Measurements from ENCODE around the gene CTNND2.

CTNND2 gene, protein sequence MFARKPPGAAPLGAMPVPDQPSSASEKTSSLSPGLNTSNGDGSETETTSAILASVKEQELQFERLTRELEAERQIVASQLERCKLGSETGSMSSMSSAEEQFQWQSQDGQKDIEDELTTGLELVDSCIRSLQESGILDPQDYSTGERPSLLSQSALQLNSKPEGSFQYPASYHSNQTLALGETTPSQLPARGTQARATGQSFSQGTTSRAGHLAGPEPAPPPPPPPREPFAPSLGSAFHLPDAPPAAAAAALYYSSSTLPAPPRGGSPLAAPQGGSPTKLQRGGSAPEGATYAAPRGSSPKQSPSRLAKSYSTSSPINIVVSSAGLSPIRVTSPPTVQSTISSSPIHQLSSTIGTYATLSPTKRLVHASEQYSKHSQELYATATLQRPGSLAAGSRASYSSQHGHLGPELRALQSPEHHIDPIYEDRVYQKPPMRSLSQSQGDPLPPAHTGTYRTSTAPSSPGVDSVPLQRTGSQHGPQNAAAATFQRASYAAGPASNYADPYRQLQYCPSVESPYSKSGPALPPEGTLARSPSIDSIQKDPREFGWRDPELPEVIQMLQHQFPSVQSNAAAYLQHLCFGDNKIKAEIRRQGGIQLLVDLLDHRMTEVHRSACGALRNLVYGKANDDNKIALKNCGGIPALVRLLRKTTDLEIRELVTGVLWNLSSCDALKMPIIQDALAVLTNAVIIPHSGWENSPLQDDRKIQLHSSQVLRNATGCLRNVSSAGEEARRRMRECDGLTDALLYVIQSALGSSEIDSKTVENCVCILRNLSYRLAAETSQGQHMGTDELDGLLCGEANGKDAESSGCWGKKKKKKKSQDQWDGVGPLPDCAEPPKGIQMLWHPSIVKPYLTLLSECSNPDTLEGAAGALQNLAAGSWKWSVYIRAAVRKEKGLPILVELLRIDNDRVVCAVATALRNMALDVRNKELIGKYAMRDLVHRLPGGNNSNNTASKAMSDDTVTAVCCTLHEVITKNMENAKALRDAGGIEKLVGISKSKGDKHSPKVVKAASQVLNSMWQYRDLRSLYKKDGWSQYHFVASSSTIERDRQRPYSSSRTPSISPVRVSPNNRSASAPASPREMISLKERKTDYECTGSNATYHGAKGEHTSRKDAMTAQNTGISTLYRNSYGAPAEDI (N-terminal part only)

DNA sequence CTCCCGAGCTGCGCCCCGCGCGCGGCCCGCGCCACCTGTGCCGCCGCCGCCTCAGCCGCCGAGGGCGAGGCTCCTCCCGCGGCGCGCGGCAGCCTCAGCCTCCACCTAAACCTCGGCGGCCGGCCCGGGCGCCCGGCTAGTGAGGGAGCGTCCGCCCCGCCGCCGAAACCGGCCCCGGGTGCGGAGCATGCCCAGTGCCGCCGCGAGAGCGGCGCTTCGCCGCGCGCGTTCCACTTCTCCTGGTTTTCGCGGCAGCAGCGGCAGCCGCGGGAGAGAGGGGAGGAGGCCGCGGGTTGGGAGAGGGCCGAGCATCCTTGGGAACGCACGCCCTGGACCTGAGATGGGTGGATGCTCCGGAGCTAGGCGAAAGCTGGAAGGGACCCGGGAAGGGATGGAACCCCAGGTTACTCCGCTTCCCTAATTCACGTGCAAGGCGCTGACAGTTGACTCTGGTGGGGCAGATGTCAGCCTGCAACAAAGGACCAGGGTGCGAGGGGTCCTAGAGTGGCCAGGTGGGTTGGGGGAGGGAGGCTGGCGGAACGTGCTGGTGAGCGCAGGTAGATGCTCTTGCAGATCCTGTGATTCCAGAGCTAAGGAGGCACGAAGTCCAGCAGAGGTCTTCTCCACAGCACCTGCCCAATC is at the start of gene CTNND2:
Gene CTNND2, minus strand, starts transcription at position 182 of the 642 bp plus-strand sequence. CDS start 593 bp downstream, outside the sequence.
- DNase-seq (ENCODE audit: low spot score) = peak; percentile 54

DNA sequence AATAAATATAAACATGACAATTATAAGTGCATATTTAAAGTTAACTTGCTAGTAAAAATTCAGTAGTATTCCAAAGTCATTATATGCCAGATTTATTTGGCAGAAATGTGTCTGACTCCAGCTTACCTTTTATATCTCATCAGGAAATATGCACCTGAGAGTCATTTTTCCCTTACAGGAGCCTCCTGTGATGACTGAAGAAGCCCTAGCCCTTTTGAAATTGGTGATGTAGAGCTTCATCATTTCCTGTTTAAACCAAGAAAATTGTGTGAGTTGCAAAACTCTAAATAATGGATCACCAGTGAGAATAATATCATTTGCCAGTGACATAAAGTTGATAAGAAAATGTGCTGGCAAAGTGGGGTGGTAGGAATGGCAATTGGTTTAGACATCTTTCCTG is 42.1 kb upstream of the CTNND2 start:
- DNase-seq (ENCODE audit: low spot score) = no peak

- no peak for DNase-seq (ENCODE audit: low spot score)
Measured at GRCh38 chr5:11941566-11941965, 37.3 kb upstream of the CTNND2 start.

DNA sequence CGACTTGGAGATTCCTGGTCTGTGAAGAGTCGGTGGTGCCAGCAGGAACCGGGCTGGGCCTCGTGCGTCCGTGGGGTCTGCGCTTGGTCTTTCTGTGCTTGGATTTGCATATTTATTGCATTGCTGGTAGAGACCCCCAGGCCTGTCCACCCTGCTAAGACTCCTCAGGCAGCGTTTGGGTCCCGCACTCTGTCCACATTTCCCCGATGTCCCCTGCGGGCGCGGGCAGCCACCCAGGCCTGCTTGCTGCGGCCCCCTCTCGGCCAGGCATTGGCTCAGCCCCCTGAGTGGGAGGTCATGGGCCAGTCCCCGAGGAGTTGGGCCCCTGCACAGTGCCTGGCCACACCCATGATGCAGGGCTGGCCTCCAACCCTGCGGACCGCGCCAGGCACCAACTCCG is 27.4 kb upstream of the CTNND2 start:
- no peak for DNase-seq (ENCODE audit: low spot score)

- DNase-seq (ENCODE audit: low spot score) = no peak
Measured at GRCh38 chr5:11928909-11929308, 24.7 kb upstream of the CTNND2 start.

GRCh38 chr5:11925701-11926100 is 21.5 kb upstream of the CTNND2 start:
- no peak for DNase-seq (ENCODE audit: low spot score)

- no peak for DNase-seq (ENCODE audit: low spot score)
Measured at GRCh38 chr5:11922394-11922793, 18.1 kb upstream of the CTNND2 start.

DNA sequence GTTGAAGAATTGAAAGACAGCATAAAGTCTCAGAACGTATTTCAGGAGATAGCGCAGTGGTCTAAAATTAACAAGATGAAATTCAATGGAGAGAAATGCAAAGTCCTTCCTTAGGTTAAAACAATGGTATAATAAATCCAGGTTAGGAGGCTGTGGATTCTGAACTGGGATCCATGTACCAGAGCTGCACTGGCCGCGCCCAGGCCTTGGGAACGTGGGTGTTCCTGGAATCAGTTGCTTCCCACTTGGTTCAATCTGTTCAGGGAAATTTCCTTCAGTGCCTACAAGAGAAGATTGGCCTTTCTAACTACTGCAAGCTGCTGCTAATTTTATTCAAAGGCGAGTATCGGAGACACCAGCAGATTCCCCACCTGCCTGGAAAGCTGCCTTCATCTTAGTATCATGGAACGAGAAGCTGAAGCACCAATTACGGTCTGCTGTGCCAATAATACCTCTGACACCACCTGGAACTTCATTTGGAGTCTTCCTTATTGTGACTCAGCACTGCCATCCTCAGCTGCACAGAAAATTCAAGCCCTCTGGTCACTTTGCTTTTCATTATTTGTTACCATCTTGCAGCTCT is 14.3 kb upstream of the CTNND2 start:
- DNase-seq (ENCODE audit: low spot score) = no peak

DNA sequence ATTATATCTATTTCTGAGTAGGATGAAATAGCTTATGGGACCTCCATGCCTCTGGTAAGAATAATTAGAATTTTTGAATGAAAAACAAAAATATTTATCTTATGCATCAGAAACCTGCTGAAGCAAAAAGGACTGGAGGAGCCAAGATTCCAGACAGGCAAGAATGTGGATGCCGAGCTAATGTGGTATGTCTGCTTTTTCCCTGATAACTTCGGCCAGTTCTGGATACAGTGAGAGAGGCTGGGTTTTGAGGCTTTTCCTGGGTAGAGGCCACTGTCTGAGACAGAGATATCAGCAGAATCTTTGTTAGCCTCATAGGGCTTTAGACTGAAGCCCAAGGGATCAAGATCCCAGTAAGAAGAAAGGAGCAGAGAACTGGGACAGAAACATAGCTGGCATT is 5.2 kb upstream of the CTNND2 start:
- no peak for DNase-seq (ENCODE audit: low spot score)

DNA sequence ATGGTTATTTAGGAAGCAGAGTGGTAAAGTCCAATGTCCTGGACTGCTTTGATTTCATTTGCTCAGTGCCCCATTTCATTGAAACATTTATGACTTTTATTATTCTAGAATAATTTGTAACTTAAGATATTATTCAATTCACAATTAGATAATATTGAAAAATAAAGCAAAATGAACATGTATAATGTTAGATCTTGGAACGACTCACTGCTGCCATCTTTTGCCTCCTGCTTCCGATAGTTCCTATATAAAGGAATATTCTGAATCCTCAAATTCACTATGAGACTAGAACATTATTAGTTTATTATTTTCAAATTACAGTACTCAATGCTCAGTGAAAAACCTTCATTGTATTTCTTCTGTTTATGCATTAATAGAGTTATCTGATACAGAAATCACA is 2.3 kb upstream of the CTNND2 start:
- DNase-seq (ENCODE audit: low spot score) = no peak

- no peak for DNase-seq (ENCODE audit: low spot score)
Measured at GRCh38 chr5:11905206-11905605, 960 bp upstream of the CTNND2 start.

GRCh38 chr5:11903614-11904264 is 507 bp downstream of the CTNND2 start:
- peak; percentile 55 for DNase-seq (ENCODE audit: low spot score)

- DNase-seq (ENCODE audit: low spot score) = peak; percentile 11
Measured at GRCh38 chr5:11903121-11903613, 1.1 kb downstream of the CTNND2 start.

GRCh38 chr5:11902201-11902619 is 2.0 kb downstream of the CTNND2 start:
- DNase-seq (ENCODE audit: low spot score) = no peak

GRCh38 chr5:11898787-11899186 is 5.5 kb downstream of the CTNND2 start:
- DNase-seq (ENCODE audit: low spot score) = no peak

DNA sequence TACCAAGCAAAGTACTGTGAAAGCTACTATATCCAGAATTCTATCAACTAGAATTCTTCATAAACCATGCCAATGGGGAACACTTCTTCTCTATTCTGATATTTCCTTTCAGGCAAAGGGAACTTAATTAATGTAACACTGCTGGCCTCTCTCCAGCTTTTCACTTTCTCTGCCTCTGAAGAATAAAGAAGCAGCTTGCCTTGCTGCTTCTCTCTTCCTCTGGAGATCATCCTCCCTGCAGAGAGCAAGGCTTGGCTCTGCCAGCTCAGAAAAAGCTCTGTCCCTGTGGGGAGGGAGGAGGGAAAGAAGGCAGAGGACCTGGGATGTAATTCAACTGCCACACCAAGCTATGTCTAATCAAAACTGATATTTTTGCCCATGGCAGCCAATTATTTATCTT is 6.5 kb downstream of the CTNND2 start:
- no peak for DNase-seq (ENCODE audit: low spot score)

- no peak for DNase-seq (ENCODE audit: low spot score)
Measured at GRCh38 chr5:11894992-11895391, 9.3 kb downstream of the CTNND2 start.

DNA sequence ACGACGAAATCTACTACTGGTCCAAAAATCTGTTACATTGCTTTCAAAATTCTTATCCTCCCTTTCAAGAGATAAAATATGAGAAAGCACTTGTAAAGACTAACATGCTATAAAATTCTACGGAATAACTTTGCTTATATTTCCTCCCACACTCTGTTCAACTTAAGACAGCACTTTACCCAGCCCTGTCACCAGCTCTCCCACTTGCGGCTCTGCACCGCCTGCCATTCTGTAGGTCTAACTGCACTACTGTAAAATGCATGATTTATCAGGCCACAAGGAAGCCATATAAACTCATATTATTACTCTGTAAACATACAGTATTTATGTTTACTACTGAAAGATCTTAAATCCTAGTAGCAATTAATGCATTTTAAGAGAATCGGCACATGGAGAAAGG is 11.4 kb downstream of the CTNND2 start:
- no peak for DNase-seq (ENCODE audit: low spot score)

GRCh38 chr5:11890777-11891176 is 13.5 kb downstream of the CTNND2 start:
- no peak for DNase-seq (ENCODE audit: low spot score)

DNA sequence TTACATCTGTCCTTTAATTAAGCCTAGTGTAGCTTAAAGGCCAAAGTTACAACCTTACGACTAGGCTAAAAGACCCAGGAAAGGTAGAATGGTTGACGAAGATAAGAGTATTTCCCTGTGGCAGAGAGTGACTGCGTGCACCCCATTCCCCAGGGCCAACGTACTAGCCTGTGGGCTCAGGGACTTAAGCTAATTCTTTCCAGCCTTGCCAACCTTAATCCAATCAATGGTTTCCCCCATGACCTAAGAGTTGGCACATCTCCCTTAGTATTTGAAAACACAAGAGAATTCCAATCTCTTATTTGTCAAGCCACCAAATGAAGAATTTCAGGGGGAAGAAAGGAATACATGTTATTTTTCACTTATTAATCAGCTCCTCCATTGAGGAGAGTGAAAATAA is 16.0 kb downstream of the CTNND2 start:
- DNase-seq (ENCODE audit: low spot score) = no peak

DNA sequence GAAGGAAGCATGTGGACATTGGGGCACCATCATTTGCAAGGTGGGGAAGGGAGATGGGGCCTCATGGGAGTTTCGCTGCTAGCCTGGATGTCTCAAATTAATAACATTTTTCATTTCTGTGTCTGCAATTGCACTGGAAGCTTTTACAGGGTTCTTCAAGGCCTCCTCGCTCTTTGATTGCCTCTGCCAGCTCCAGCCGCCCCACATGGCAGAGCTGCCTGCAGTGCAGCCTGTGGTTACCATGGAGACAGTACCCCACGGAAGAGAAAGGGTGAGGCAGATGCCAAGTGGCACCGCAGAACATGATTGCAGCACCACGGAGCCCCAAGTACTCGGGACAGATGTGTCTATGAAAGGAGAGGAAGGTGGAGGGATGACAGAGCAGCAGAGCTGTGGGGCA is 25.4 kb downstream of the CTNND2 start:
- no peak for DNase-seq (ENCODE audit: low spot score)
